ENCODE results near the gene BECN2.
A peak's percentile ranks its signal among the peaks of the same experiment; 100 is the strongest.

Gene BECN2

DNA sequence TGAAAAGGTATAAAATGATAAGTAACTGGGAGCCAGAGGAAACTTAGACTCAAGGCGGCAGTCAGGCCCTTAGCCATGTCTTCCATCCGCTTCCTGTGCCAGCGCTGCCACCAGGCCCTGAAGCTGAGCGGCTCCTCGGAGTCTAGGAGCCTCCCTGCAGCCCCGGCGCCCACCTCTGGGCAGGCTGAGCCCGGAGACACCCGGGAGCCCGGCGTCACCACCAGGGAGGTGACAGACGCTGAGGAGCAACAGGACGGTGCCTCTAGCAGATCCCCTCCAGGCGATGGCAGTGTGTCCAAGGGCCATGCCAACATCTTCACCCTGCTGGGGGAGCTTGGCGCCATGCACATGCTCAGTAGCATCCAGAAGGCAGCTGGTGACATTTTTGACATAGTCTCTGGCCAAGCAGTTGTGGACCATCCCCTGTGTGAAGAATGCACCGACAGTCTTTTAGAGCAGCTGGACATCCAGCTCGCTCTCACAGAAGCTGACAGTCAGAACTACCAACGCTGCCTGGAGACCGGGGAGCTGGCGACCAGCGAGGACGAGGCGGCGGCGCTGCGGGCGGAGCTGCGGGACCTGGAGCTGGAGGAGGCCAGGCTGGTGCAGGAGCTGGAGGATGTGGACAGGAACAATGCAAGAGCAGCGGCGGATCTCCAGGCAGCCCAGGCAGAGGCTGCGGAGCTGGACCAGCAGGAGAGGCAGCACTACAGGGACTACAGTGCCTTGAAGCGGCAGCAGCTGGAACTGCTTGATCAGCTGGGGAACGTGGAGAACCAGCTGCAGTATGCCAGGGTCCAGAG is at the start of gene BECN2:
Gene BECN2 (plus strand): TSS at position 76 of the 803 bp plus-strand sequence. CDS start 0 bp downstream, at position 76.
- DNase-seq: no peak

DNA sequence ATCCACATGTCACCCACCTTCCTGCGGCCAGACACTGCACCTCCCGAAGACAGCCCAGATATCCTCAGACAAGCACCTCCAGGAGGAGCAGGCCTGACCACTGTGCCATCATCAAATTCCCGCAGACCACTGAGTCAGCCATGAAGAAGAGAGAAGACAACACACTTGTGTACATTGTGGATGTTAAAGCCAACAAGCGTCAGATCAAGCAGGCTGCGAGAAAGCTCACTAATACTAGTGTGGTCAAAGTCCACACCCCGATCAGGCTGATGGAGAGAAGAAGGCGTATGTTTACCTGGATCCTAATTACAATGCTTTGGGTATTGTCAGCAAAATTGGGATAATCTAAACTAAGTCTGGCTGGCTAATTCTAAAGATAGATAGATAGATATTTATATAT is 41.4 kb upstream of the BECN2 start:
- no peak for DNase-seq

- no peak for DNase-seq
Observed at GRCh38 chr1:241917487-241917886, 40.1 kb upstream of the BECN2 start.

GRCh38 chr1:241918879-241919278 is 38.7 kb upstream of the BECN2 start:
- peak; percentile 59 for DNase-seq

DNA sequence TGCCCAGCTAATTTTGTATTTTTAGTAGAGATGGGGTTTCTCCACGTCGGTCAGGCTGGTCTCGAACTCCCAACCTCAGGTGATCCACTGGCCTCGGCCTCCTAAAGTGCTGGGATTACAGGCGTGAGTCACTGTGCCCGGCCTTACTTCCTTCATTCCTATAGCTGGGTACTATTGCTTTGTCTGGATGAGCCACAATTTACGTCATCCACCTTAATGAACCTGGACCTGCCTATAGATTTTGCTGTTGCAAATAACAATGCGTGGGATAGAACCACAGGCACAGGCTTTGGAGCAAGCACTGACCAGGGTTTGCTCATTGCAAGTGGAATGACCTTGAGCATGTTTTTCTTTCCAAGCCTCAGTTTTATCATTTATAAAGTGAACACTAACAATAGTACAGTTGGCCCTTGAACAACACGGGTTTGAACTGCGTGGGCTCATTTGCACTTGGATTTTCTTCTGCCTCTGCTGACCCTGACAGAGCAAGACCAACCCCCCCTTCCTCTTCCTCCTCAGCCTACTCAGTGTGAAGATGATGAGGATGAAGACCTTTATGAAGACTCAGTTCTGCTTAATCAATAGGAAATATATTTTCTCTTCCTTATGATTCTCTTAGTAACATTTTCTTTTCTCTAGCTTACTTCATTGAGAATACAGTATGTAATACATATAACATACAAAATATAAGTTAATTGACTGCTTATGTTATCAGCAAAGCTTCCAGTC is 33.3 kb upstream of the BECN2 start:
- no peak for DNase-seq

- no peak for DNase-seq
Observed at GRCh38 chr1:241926141-241926540, 31.4 kb upstream of the BECN2 start.

DNA sequence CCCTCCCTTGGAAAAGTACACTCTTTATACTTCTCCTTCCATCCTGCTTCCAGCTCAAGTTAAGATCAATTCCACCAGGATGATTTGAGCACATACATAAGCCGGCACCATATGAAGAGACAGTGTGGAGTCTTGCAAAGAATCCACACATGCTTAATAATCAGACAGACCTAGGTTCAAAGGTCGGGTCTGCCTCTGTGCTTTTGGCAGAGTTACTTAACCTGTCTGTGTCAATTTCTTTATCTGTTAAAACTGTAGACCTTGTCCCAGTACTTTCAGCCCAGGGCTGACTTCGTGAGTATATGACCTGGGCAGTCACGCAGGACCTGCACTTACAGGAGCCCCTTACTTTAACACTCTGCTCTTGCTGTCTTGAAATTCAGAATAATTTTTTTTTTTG is 30.2 kb upstream of the BECN2 start:
- no peak for DNase-seq

GRCh38 chr1:241932845-241933244 is 24.7 kb upstream of the BECN2 start:
- DNase-seq: no peak

GRCh38 chr1:241934201-241934848 is 23.2 kb upstream of the BECN2 start:
- DNase-seq: no peak

- no peak for DNase-seq
Observed at GRCh38 chr1:241934866-241935265, 22.7 kb upstream of the BECN2 start.

GRCh38 chr1:241939798-241940197 is 17.8 kb upstream of the BECN2 start:
- no peak for DNase-seq

DNA sequence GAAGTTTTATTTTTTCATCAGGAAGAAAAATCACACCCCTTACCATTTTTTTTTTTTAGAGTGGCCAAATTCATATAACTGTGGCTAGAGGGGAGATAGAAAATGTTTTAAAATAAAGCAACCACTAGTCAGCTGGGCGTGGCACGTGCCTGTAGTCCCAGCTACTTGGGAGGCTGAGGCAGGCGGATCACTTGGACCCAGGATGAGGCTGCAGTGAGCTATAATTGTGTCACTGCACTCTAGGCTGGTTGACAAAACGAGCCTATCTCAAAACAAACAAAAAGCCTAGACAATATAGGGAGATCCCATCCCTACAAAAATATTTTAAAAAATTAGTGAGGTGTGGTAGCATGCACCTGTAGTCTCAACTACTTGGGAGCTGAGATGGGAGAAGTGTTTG is 14.8 kb upstream of the BECN2 start:
- DNase-seq: no peak

GRCh38 chr1:241944300-241944699 is 13.3 kb upstream of the BECN2 start:
- no peak for DNase-seq

GRCh38 chr1:241947354-241947753 is 10.2 kb upstream of the BECN2 start:
- DNase-seq: no peak

- no peak for DNase-seq
Observed at GRCh38 chr1:241950390-241950789, 7.2 kb upstream of the BECN2 start.

DNA sequence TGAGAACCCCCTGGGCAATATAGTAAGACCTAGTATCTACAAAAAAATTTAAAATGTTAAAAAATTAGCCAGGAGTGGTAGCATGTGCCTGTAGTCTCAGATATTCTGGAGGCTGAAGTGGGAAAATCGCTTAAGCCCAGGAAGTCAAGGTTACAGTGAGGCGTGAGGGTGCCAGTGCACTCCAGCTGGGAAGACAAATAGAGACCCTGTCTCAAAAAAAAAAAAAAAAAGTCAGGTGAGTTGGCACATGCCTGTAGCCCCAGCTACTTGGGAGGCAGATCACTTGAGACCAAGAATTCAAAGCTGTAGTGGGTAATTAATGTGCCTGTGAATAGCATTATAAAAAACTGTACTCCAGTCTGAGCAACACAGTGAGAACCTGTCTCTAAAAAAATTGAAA is 4.6 kb downstream of the BECN2 start:
- no peak for DNase-seq

GRCh38 chr1:241963722-241964121 is 6.2 kb downstream of the BECN2 start:
- peak; percentile 7 for DNase-seq

- peak; percentile 94 for DNase-seq
Observed at GRCh38 chr1:241964550-241965282, 7.1 kb downstream of the BECN2 start.

GRCh38 chr1:241968611-241969010 is 11.0 kb downstream of the BECN2 start:
- DNase-seq: no peak

DNA sequence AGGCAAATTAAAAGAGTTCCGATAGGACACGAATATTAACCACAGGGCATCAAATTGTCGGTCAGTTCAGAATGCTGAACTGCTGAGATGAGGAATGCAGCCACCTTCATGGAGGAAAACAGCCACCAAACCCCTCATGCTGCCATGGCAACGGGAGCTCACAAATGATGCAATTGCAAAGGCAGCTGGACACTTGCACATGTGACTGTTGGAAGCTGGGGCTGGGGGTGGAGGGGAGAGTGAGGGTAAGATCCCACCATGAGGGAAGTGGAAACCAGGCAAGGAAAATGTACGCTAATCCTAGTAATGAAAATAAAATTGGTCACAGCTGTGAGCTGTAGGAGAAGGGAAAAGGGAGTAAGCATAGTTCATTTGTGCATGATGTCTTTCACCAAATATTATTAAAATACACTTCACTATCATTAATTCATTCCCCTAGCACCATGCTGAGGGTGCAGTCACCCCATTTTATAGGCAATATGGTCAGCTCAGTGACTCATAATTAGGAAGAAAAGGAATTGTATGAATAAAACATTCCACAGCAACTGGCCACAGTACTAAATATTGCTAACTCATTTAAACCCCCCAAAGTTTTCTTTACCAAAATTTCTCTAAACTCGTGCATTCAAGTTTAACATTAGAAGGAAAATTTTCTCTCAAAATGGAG is 15.3 kb downstream of the BECN2 start:
- no peak for DNase-seq

- no peak for DNase-seq
Observed at GRCh38 chr1:241976229-241976628, 18.7 kb downstream of the BECN2 start.

DNA sequence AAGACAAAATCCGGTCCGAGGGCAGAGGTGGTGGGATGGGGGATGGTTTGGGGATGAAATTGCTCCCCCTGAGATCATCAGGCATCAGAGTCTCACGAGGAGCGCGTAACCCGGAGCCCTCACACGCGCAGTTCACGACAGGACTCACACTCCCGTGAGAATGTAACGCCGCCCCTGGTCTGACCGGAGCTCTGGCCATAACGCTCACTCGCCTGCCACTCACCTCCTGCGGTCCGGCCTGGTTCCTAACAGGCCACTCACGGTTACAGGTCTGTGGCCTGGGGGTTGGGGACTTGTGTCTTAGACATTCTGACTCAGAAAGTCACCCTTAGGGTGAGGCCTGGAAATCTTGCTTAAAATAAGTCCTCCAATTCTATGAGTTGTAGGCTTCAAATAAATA is 21.5 kb downstream of the BECN2 start:
- no peak for DNase-seq

DNA sequence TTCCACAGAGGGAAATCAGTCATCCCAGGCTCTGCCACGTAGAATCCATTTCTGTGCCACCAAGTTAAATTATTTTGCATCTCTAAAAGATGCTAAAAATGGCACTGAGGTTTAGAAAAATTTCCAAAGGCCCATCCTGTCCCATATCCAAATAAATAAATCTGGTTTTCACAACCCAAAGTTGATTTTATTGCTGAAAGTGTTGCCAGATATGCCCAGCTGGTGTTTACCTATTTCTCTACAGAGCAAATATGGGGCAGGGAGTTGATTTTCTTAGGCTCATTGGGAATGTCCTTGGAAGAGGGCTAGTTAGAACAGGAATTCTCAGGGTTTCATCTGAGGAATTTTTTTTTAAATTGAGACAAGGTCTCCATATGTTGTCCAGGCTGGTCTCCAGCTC is 22.4 kb downstream of the BECN2 start:
- no peak for DNase-seq
